GM21367 (cell line): ENCODE measurements around the gene PSD2.
A peak's percentile ranks its signal among the peaks of the same experiment; 100 is the strongest.

Experiments
- ATAC-seq: cut with Tn5 transposase; IDR thresholded peaks from one replicate; pipeline ENCODE4 v1.9.1; 2021; ENCODE audit not compliant: unreplicated experiment

Gene PSD2

GRCh38 chr5:139852696-139853095 lies 57.1 kb downstream of the PSD2 start:
- ATAC-seq = no peak

- no peak for ATAC-seq
Observed at GRCh38 chr5:139854029-139854605, 58.5 kb downstream of the PSD2 start.

- ATAC-seq = no peak
Observed at GRCh38 chr5:139854953-139855352, 59.3 kb downstream of the PSD2 start.

GRCh38 chr5:139855451-139855850 lies 59.8 kb downstream of the PSD2 start:
- ATAC-seq = no peak

GRCh38 chr5:139855946-139856540 lies 60.4 kb downstream of the PSD2 start:
- ATAC-seq = no peak

GRCh38 chr5:139856714-139857113 lies 61.1 kb downstream of the PSD2 start:
- ATAC-seq = no peak

- no peak for ATAC-seq
Observed at GRCh38 chr5:139859013-139859412, 63.4 kb downstream of the PSD2 start.

- ATAC-seq = no peak
Observed at GRCh38 chr5:139861021-139861888, 65.6 kb downstream of the PSD2 start.

GRCh38 chr5:139861889-139862207 lies 66.2 kb downstream of the PSD2 start:
- ATAC-seq = no peak

GRCh38 chr5:139862313-139862712 lies 66.7 kb downstream of the PSD2 start:
- ATAC-seq = peak; percentile 50

- ATAC-seq = no peak
Observed at GRCh38 chr5:139862803-139863202, 67.2 kb downstream of the PSD2 start.

- no peak for ATAC-seq
Observed at GRCh38 chr5:139863361-139863760, 67.8 kb downstream of the PSD2 start.

GRCh38 chr5:139863855-139864558 lies 68.4 kb downstream of the PSD2 start:
- no peak for ATAC-seq

GRCh38 chr5:139864716-139865483 lies 69.3 kb downstream of the PSD2 start:
- ATAC-seq = no peak

GRCh38 chr5:139867109-139867508 lies 71.5 kb downstream of the PSD2 start:
- no peak for ATAC-seq

- no peak for ATAC-seq
Observed at GRCh38 chr5:139867581-139867980, 72.0 kb downstream of the PSD2 start.

GRCh38 chr5:139869042-139869790 lies 73.6 kb downstream of the PSD2 start:
- ATAC-seq = no peak

- ATAC-seq = no peak
Observed at GRCh38 chr5:139870677-139871076, 75.1 kb downstream of the PSD2 start.

GRCh38 chr5:139871614-139872013 lies 76.0 kb downstream of the PSD2 start:
- no peak for ATAC-seq

- no peak for ATAC-seq
Observed at GRCh38 chr5:139872052-139872766, 76.6 kb downstream of the PSD2 start.
